Activated B cell treated with CpG ODN at 0.5 μM for 24 hours (primary cell): ENCODE data around the gene XRCC4. TPM values are rescaled to one million over a fixed set of nuclear protein-coding genes. Genes with fewer than 3 reads are reported as not detected.

Experiments
- ATAC-seq: fragments of 200-7000 bp; cut with Tn5 transposase; one replicate; pipeline ENCODE4 v1.10.0; 2021; ENCODE audit warnings: low read depth, mild to moderate bottlenecking, moderate library complexity
- CTCF ChIA-PET: fragments of 350-600 bp; sonication (Branson Sonifier 250); formaldehyde crosslinking; loops from one replicate; lab custom pipeline; 2021; ENCODE audit warnings: antibody characterized with exemption; lab: Charles Lee
- POLR2A ChIA-PET: fragments of 350-600 bp; sonication (Branson Sonifier 250); formaldehyde crosslinking; loops from one replicate; lab custom pipeline; 2021; ENCODE audit warnings: antibody characterized with exemption; lab: Charles Lee
- DNase-seq: peaks from one replicate; pipeline ENCODE4 v3.0.0; 2022
- H3K27ac Mint-ChIP-seq: one replicate; pipeline ENCODE4 v1.8.0; 2020; ENCODE audit warnings: mixed read lengths
- H3K27me3 Mint-ChIP-seq: one replicate; pipeline ENCODE4 v1.8.0; 2021; ENCODE audit warnings: mixed read lengths
- H3K36me3 Mint-ChIP-seq: one replicate; pipeline ENCODE4 v1.8.0; 2021; ENCODE audit warnings: low read depth, mixed read lengths
- H3K4me1 Mint-ChIP-seq: one replicate; pipeline ENCODE4 v1.8.0; 2021; ENCODE audit warnings: mixed read lengths
- H3K4me3 Mint-ChIP-seq: one replicate; pipeline ENCODE4 v1.8.0; 2020; ENCODE audit warnings: mild to moderate bottlenecking, mixed read lengths
- H3K9me3 Mint-ChIP-seq: one replicate; pipeline ENCODE4 v1.8.0; 2020; ENCODE audit warnings: mixed read lengths
- intact Hi-C: fragments of 100-400 bp; cut with micrococcal nuclease; formaldehyde crosslinking; loops from one replicate; pipeline ENCODE4 v1.15.1; 2024
- total RNA-seq: library from RNA; stranded (reverse); gene quantifications from 2 replicates; pipeline ENCODE4 v1.2.3, GENCODE V29; 2022
- TF ChIP-seq, protein P1 (sequence below): fragments of 200-600 bp; IDR thresholded peaks from one replicate; pipeline ENCODE4 v1.8.0; 2022; ENCODE audit warnings: antibody characterized with exemption, mild to moderate bottlenecking

The XRCC4 gene
- total RNA-seq, 1 donor from 2014 or later = 8.5 TPM

DNA sequence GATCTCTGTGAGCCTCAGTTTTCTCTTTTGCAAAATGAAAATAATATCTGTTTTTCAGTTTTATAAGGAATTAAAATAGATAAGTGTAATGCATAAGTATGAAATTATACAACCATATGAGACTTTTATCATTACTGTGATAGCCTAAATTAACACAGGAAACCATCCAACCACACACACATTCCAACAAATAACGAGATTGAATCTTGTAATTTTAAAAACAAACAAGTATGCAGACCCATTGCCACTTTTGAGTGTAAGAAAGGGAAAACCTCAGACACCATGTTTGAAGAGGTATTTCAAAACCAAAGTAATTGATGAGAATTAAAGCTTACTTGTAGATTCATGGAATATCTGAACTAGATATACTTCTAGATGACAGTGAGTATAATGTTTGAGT, 32.0 kb downstream of the XRCC4 start:
- Mint-ChIP-seq H3K4me3 (no peak overlapping the region), H3K27me3 (no peaks in the 10 kb centered on the region), H3K4me1 (no peaks in the 10 kb centered on the region), H3K36me3 (peaks cover 37% of the 10 kb centered on the region), H3K9me3 (peaks cover 12% of the 10 kb centered on the region), H3K27ac (no peak overlapping the region)
- TF ChIP-seq, protein P1, sequence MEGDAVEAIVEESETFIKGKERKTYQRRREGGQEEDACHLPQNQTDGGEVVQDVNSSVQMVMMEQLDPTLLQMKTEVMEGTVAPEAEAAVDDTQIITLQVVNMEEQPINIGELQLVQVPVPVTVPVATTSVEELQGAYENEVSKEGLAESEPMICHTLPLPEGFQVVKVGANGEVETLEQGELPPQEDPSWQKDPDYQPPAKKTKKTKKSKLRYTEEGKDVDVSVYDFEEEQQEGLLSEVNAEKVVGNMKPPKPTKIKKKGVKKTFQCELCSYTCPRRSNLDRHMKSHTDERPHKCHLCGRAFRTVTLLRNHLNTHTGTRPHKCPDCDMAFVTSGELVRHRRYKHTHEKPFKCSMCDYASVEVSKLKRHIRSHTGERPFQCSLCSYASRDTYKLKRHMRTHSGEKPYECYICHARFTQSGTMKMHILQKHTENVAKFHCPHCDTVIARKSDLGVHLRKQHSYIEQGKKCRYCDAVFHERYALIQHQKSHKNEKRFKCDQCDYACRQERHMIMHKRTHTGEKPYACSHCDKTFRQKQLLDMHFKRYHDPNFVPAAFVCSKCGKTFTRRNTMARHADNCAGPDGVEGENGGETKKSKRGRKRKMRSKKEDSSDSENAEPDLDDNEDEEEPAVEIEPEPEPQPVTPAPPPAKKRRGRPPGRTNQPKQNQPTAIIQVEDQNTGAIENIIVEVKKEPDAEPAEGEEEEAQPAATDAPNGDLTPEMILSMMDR = no peak
- ChIA-PET CTCF (no interaction called here), POLR2A (no interaction called here)
- ATAC-seq (no peak), DNase-seq (no peak)
- intact Hi-C loops = no loop called here

DNA sequence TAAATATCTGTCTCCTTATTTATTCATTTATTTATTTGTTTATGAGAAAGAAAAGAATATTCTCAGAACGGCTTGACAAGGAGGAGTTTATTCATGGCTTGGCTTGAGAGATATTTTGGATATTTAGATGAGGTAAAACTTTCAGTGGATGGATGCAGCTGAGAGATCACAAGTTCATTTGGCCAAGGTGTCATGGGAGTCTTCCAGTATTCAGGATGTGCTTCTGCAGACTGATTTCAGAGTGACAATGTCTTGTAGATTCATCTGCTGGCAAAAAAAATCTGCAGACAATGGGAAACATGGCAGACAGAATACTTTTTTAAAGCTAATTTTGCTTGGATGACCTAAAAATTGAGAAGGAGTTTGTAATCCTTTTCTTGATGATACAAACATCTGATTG, 38.5 kb downstream of the XRCC4 start:
- TF ChIP-seq, protein P1 = no peak
- ATAC-seq = no peak
- no peak overlapping the region for H3K27ac Mint-ChIP-seq
- no peaks in the 10 kb centered on the region for H3K27me3 Mint-ChIP-seq
- CTCF ChIA-PET = no interaction called here
- intact Hi-C loops = no loop called here
- H3K4me1 Mint-ChIP-seq = no peaks in the 10 kb centered on the region
- POLR2A ChIA-PET = no interaction called here
- H3K4me3 Mint-ChIP-seq = no peak overlapping the region
- peaks cover 21% of the 10 kb centered on the region for H3K9me3 Mint-ChIP-seq
- H3K36me3 Mint-ChIP-seq = peaks cover 52% of the 10 kb centered on the region
- DNase-seq = no peak

DNA sequence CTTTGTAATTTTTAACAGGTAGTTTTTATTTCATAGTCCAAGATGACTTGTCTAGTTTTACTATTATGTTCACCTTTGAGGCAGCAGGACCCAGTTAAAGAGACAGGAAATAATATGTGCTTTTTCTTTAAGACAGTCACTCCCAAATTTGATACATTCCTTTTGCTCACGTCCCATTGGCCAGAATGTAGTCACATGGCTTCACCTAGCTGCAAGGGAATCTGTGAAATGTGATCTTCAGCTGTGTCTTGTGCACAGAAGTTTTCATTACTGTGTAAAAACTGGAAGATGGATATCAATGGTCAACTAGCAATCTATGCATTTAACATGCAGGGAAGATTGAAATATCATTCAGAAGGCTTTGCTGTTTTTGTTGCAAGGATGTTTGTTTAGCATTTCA, 41.1 kb downstream of the XRCC4 start:
- H3K36me3 Mint-ChIP-seq = peaks cover 36% of the 10 kb centered on the region
- H3K9me3 Mint-ChIP-seq = peaks cover 10% of the 10 kb centered on the region
- no peak for ATAC-seq

DNA sequence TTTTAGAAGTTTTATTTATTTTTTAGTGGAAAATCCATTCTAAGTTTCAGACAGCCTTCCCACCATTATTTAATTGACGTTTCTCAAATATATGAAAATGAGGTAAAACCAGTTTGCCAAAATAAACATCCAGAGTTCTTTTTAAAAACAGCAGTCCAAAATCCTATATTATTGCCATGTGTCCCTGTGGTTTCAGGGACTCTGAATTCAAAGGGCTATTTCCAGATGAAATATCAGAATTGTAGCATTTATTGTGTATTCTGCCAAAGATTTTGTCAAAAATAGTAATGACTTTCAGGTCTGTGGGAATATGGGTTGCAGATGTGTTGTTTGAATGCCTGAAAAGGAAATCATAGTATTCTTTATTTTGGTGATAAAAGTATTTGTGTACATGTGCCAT, 41.6 kb downstream of the XRCC4 start:
- H3K9me3 Mint-ChIP-seq = peaks cover 10% of the 10 kb centered on the region
- no peaks in the 10 kb centered on the region for H3K27me3 Mint-ChIP-seq
- POLR2A ChIA-PET = no interaction called here
- no peak overlapping the region for H3K27ac Mint-ChIP-seq
- DNase-seq (no peak), ATAC-seq (no peak)
- intact Hi-C loops = no loop called here
- H3K36me3 Mint-ChIP-seq = peaks cover 35% of the 10 kb centered on the region
- CTCF ChIA-PET = no interaction called here
- TF ChIP-seq, protein P1 = no peak
- no peak overlapping the region for H3K4me3 Mint-ChIP-seq
- H3K4me1 Mint-ChIP-seq = no peaks in the 10 kb centered on the region

More for the DNA sequence above, 41.1 kb downstream of the XRCC4 start:
- Mint-ChIP-seq H3K4me3 (no peak overlapping the region), H3K4me1 (no peaks in the 10 kb centered on the region), H3K27me3 (no peaks in the 10 kb centered on the region), H3K27ac (no peak overlapping the region)
- TF ChIP-seq, protein P1 = no peak
- CTCF ChIA-PET = no interaction called here
- no peak for DNase-seq
- intact Hi-C loops = no loop called here
- POLR2A ChIA-PET = no interaction called here

DNA sequence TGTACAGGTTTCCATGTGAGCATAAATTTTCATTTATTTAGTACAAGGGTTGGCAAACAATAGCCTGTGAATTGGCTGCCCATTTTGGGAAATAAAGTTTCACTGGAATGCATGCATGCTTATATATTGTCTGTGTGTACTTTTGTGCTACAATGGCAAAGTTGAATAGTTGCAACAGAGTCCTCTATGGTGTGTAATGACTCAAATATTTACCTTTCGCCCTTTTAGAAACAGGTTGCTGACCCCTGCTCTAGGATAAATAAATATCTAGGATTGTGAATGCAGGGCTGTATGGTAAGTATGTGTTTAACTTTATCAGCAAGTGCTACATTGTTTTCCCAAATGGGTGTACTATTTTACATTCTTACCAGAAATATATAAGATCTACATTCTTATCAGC, 47.2 kb downstream of the XRCC4 start:
- DNase-seq (no peak), ATAC-seq (no peak)
- intact Hi-C loops = no loop called here
- POLR2A ChIA-PET = no interaction called here
- Mint-ChIP-seq H3K4me3 (no peak overlapping the region), H3K4me1 (no peaks in the 10 kb centered on the region), H3K27me3 (no peaks in the 10 kb centered on the region), H3K36me3 (peaks cover 24% of the 10 kb centered on the region), H3K27ac (no peak overlapping the region), H3K9me3 (peaks cover 14% of the 10 kb centered on the region)
- CTCF ChIA-PET = no interaction called here
- TF ChIP-seq, protein P1 = no peak
